ENCODE results near the gene EMP1. TPM values are rescaled to one million over a fixed set of nuclear protein-coding genes. Genes with fewer than 3 reads are reported as not detected.

Gene EMP1
- polyA plus RNA-seq, 2 of the 4 experiments (the other 2 are of a cell fraction): 17.3 to 21.2 TPM

- Histone ChIP-seq H3K9me3 (no peaks in the 10 kb centered on the region), H3K27ac (no peak overlapping the region; a peak in 1 of 6 replicates), H3K4me3 (no peak overlapping the region), H3K4me2 (0 out of 3 replicates have a peak overlapping the region, but pooled peaks have one; percentile 18), H3K4me1 (0 out of 3 replicates have a peak, but pooled peaks cover 6% of the 10 kb centered on the region)
- TF ChIP-seq CHD2 (IDR thresholded peaks at IDR 0.05; ENCODE audit: low read length, partially characterized antibody) (no peak), ATOH8 (CRISPR knock-in tag; IDR thresholded peaks at IDR 0.05; ENCODE audit: low read depth) (no peak), TFCP2L1 (CRISPR knock-in tag; IDR thresholded peaks at IDR 0.05) (no peak), TP53 (CRISPR knock-in tag; IDR thresholded peaks at IDR 0.05) (no peak), JUNB (IDR thresholded peaks at IDR 0.05) (no peak), CTCF (IDR thresholded peaks at IDR 0.05) (no peak), SMC3 (IDR thresholded peaks at IDR 0.05) (no peak), FOSL2 (IDR thresholded peaks at IDR 0.05) (no peak), FOSL2 (CRISPR knock-in tag; IDR thresholded peaks at IDR 0.05) (no peak), FOXS1 (CRISPR knock-in tag; IDR thresholded peaks at IDR 0.05) (no peak), POLR2A (IDR thresholded peaks at IDR 0.05; ENCODE audit: low read length) (no peak)
- WGBS (ENCODE audit: missing lambda C conversion rate): 70% methylated on average over 12 of the region's 12 CpGs
- FAIRE-seq (no peak), ATAC-seq (no peak), DNase-seq (ENCODE audit: low read depth in 1 of 2, low spot score in 1 of 2) (no peak)
- POLR2A ChIA-PET: no interaction called here
- CTCF ChIA-PET: interaction anchor here (0.8 to 1.1 kb wide), 2 partner anchors 13 to 64 kb away, joined by 3 read pairs; no protein-coding TSS in a partner anchor
These were observed 48.6 kb upstream of the EMP1 start for GRCh38 chr12:13147688-13148484.

GRCh38 chr12:13148485-13148847, 48.1 kb upstream of the EMP1 start:
- Histone ChIP-seq H3K4me3 (no peak overlapping the region), H3K9me3 (no peaks in the 10 kb centered on the region), H3K4me1 (0 out of 3 replicates have a peak, but pooled peaks cover 6% of the 10 kb centered on the region), H3K27ac (no peak overlapping the region; a peak in 1 of 6 replicates), H3K4me2 (0 out of 3 replicates have a peak overlapping the region, but pooled peaks have one; percentile 18)
- 94% methylated on average over 3 of the region's 3 CpGs for WGBS (ENCODE audit: missing lambda C conversion rate)
- ATAC-seq (no peak), DNase-seq (ENCODE audit: low read depth in 1 of 2, low spot score in 1 of 2) (no peak), FAIRE-seq (no peak)
- TF ChIP-seq MAZ (IDR thresholded peaks at IDR 0.05; ENCODE audit: borderline replicate concordance, low read depth, low read length) (no peak), HMGXB4 (CRISPR knock-in tag; IDR thresholded peaks at IDR 0.05; ENCODE audit: borderline replicate concordance) (no peak), HOXB5 (CRISPR knock-in tag; IDR thresholded peaks at IDR 0.05) (no peak), BHLHE40 (IDR thresholded peaks at IDR 0.05; ENCODE audit: low read depth, low read length) (no peak), JUN (IDR thresholded peaks at IDR 0.05) (no peak), HEYL (CRISPR knock-in tag; IDR thresholded peaks at IDR 0.05) (no peak), MAX (IDR thresholded peaks at IDR 0.05) (no peak)
- ChIA-PET POLR2A (no interaction called here), CTCF (interaction anchor here (0.8 to 1.3 kb wide), 3 partner anchors 12 to 64 kb away, joined by 3 to 6 read pairs (median 3); no protein-coding TSS in a partner anchor)

GRCh38 chr12:13149411-13149810, 47.1 kb upstream of the EMP1 start:
- no peak for TF ChIP-seq ZSCAN20 (CRISPR knock-in tag; IDR thresholded peaks at IDR 0.05)
- TF ChIP-seq NFE2L2 (conservative IDR thresholded peaks at IDR 0.05; ENCODE audit: low read length): no peak
- TF ChIP-seq KDM5A (IDR thresholded peaks at IDR 0.05): no peak
- no peak for TF ChIP-seq HMGXB4 (CRISPR knock-in tag; IDR thresholded peaks at IDR 0.05; ENCODE audit: borderline replicate concordance)
- TF ChIP-seq NPAS2 (CRISPR knock-in tag; IDR thresholded peaks at IDR 0.05; ENCODE audit: borderline replicate concordance): no peak
- TF ChIP-seq KDM1A (IDR thresholded peaks at IDR 0.05; ENCODE audit: low read depth): no peak
- TF ChIP-seq HES2 (IDR thresholded peaks at IDR 0.05): no peak
- TF ChIP-seq EHF (CRISPR knock-in tag; IDR thresholded peaks at IDR 0.05): no peak
- no peak for TF ChIP-seq HOXB5 (CRISPR knock-in tag; IDR thresholded peaks at IDR 0.05)
- TF ChIP-seq ZFP36 (IDR thresholded peaks at IDR 0.05; ENCODE audit: borderline replicate concordance, partially characterized antibody): no peak
- TF ChIP-seq SMC3 (IDR thresholded peaks at IDR 0.05): no peak
- TF ChIP-seq SREBF2 (IDR thresholded peaks at IDR 0.05): no peak
- no peak for TF ChIP-seq NR3C1 (IDR thresholded peaks at IDR 0.05)
- TF ChIP-seq ESRRA (IDR thresholded peaks at IDR 0.05; ENCODE audit: borderline replicate concordance, low read length): no peak
- DNase-seq (ENCODE audit: low read depth in 1 of 2, low spot score in 1 of 2): no peak
- Histone ChIP-seq H3K4me3 (no peak overlapping the region), H3K4me1 (peaks cover 7% of the 10 kb centered on the region; the same call in 1 of the 3 replicates), H3K4me2 (no peak overlapping the region), H3K9me3 (no peaks in the 10 kb centered on the region), H3K27ac (no peak overlapping the region)
- WGBS (ENCODE audit: missing lambda C conversion rate): 74% methylated on average over 4 of the region's 4 CpGs
- ATAC-seq: no peak
- POLR2A ChIA-PET: no interaction called here
- no peak for FAIRE-seq
- CTCF ChIA-PET: interaction anchor here (1.3 kb wide), 1 partner anchor 14 kb away, joined by 6 read pairs; no protein-coding TSS in a partner anchor
